NCI-H1092 treated with DMSO at 0.1 percent for 48 hours (cell line): ENCODE data around the gene CERS6.
A peak's percentile ranks its signal among the peaks of the same experiment; 100 is the strongest.

Experiments used
- DNase-seq: peaks from one replicate; lab custom pipeline; 2025; lab: John Stamatoyannopoulos, UW

CERS6 gene

DNA sequence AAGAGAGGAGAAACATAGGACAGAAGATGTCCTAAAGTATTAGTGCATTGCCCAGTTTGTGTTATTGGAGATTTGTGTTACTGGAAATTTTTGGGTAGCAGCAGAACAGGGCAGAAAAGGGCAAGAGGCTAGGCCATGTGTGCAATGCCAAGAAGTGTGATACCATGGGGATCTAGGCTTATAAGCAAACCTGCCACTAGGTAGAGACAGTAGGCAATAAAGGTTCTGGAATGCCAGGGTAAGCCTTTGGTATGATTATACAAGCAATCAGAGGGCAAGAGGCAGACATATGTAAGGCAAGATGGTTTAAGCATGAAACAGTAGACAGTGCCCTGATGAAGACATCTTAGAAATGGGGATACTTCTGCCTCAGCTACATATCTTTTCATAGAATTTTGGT, 12.3 kb upstream of the CERS6 start:
- no peak for DNase-seq

DNA sequence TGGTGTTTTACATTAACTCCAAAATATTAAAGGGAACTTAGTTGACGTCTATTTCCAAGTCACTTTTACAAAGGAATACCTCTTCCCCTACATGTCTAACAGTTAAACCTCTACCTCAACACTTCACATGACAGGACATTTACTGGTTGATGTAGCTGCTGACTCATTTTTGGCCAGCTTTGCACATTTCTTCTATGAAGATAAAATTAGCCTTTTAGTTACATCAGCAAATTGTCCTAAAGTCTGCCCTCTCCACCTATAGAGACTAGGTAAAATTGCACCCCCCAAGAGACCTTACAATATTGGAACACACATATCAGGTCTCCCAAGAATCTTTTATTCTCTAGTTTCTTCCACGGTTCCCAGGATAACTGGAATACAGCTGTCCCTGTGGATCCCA, 10.1 kb upstream of the CERS6 start:
- DNase-seq: no peak

DNA sequence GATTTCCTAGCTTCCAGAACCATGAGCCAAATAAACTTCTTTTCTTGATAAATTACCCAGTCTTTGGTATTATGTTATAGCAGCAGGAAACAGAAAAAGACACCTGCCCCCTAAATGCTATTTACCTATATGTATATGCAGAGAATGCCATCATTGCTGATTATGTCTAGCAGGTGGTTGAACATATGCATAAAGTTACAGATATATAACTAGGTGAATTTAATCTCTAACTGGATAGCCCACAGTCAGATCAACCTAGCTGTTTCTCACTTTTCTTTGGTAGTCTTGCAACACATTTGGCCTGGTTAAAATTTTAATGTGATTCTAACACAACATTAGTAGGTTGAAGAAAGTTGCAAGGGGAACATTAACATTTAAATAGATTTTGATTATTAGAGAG, 7.1 kb upstream of the CERS6 start:
- no peak for DNase-seq

DNA sequence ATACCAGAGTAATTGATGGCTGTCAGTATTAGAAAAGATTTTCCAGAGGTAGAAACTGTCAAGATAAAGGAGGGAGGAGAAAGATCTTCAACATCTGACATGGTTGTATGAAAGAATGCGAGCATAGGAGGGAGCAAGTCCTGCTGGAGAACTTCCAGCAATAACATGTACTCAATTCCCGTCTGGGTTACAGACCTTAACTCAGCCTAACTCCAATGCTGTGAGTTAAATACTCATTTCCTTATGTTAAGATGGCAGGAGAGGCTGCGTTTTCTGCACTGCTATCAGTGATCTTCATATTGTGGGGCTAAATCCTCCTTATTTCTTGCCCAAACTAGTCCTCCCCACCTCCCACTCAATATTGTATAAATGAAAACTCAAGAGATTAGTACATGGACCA, 6.7 kb upstream of the CERS6 start:
- DNase-seq: no peak

DNA sequence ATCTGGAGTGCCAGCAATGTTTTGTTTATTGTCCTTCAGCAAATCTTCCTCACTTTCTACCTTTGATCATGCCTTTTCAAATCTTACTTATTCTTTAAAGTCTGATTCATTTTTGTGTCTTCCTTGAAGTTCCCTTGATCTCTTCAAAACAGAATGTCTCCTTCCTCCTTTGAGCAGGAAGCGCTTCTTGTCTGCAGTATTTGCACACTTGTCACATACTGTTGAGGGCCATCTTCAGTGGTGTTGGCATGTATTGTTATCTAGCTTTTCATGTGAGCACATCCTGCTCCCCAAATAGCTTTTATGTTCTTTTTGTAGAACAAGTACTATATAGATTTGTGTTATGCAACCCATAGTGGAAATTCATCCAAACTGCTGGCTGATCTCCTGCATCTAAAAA, 5.9 kb upstream of the CERS6 start:
- no peak for DNase-seq

DNA sequence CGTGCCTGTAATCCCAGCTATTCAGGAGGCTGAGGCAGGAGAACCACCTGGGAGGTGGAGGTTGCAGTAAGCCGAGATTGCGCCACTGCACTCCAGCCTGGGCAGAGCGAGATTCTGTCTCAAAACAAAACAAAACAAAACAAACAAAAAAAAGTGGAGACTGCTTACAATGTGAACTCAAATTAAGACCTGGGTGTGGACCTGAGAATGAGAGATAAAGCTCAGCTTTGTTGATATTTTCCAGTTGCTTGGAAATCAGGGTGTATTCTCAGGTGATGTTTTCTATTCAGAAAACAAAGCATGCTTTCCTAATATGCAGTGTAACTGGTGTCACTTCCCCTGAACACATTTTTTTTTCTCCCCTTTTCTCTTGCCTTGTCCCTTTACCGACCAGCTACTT, 5.3 kb upstream of the CERS6 start:
- no peak for DNase-seq

DNA sequence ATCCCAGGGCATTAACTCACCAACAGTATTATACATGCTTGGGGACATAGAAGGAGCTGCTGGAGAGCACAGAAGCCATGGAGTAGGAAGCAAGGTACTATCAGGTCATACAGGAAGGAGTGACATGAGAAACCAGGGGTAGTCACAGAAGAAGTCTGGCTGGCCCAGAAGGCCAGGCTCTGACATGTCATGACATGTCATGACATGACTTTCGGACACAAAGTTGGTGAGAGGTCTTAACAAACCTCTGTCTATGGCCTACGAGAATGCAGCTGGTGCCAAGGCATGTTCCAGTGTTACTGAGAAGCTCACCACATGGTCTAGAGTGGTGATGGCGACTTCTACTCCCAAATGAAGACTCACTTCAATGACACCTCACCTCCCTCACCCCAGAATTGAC, 3.3 kb upstream of the CERS6 start:
- no peak for DNase-seq

DNA sequence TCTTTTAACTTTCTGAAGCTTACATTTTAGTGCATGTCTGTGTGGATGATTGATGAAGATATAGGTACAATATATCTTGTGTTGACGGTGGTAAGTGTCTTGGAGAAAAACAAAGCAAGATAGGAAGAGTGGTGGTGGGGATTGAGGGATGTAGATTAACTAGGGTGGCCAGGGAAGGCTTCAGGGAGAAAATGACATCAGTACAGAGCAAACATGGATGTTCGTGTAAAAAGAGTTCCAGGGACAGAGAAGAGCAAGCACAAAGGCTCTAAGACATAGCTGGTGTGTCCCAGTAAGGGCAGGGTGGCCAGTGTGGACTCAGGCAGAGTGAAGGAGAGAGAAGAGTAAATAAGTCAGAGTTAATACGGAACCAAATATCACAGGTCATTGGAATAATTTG, 2.7 kb upstream of the CERS6 start:
- DNase-seq: no peak

DNA sequence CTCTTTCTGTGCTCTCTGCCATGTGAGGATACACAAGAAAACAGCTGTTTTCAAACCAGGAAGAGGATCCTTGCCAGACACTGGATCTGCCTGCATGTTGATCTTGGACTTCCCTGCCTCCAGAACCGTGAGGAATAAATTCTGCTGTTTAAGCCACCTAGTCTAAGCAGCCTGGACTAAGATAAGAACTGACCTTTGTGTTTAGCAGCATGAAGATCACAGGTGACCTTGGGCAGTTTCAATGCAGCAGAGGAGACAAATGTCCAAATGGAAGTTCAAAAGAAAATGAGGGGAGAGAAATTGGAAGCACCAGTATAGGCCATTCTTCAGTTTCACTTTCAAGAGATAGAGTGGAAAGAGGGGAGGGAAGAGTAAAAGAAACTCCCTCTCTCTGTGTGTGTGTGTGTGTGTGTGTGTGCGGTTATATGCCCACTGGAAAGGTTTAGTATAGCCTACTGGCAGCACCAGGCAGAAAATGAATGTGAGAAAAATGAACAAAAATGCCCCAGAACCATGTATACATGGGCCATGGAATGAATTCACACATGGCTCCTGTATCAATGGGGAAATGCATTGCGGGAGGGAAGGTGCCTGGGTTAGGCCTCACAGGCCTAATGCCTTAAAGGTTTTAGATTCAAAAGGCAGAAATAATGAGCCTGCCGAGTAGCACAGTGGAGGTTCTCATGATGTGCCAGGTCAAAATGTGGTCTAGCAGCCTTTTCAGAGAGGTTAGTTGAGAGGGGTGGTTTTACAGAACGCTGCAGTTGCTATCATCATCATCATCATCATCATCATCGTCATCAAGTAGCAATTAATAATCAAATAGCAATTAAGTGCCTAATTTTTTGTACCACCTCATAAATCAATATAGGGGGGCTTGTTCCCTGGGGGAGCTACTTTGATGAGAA, 1.1 kb upstream of the CERS6 start:
- DNase-seq: no peak

DNA sequence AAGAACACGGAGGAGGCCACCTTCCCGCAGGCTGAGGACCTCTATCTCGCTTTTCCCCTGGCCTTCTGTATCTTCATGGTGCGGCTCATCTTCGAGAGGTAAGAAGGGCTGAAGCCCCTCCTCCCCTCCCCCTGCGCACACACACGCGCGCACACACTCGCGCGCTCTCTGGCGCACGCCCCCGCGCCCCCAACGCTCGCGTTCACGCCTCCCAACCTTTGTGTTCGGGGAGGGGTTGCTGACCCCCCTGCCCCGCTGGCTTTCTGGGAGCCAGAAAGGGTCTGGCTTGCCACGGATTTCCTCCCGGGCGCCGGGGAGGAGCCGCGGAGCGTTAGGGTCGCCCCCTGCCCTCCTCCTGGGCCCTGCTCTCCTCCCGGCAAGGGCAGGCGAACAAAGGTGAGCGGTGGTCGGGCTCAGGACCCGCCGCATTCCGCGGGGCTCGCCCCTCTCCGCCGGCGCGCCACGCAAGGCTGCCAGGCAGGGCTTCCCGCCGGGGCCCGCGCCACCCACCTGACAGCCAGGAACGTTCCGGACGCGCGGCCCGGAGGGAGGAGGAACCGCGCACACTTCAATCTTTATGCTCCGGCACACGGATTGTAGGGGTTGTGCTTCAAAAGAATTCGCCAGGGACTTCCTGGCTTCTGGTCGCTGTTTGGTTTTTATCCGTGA, 583 bp downstream of the CERS6 start:
- DNase-seq: peak; percentile 65

DNA sequence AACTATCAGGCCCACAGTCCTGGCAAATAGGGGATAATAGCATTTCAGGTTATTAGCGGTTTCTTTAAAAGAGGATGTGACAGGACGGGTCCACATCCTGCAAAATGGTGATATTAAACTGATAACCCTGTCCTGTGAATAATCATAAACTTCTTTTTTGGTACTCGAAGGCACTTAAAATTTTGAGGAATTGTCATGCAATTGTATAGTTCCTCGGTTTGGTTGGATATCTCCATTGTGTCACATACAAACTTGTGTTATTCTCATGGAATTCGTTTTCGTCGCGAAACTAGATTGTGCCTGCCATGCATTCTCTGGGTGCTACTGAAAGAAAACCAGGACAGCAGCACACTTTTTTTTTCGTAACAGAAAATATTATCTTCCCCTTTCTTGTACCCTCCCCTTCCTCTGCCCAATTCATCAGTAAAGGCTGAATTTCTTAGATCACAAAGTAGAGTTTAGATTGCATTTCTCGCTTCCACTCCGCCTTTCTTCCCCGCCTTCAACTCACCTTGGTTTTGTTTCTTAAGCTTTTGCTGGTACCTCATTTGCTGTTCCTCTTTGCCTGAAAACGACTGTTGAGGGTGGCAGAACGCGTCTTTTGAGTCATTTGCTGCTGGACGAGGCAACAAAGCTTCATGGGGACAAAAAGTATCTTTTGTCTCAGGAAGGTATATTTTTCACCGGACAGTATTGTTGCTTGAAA, 1.3 kb downstream of the CERS6 start:
- no peak for DNase-seq

DNA sequence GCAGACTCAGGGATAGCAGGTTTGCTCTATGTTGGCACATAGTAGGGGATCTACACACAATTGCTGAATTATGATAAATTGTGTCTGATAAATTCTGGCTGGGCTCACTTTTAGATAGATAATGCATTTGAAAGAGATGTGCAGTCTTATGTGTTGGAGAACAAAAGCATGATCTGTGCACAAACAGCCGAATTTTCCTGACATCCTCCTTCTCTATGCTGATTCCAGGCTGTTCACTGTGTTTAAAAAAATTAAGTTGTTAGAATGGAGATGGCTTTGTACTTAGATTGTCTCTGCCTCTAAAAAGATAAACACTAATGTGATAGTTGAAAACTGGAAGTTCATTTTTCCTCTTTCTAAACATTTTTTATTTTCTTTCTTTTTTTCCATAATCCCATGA, 2.1 kb downstream of the CERS6 start:
- no peak for DNase-seq

DNA sequence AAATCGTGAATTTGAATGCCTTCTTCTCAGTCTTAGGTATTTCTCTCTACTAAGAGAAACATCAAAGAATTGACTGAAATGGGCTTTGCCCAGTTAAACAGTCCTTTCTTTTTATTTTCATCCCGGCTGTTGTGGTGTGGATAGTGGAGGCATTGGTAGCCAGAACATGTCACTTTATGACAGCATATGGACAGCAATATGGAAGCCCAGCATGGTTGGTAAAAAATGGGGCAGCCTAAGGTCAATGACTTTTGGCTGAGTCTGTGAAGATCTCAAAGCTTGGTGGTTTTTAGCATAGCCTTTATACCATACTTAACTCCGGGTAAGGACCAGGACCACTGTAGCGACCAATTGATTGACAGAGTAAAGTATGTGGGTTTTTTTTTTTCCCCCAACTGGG, 3.2 kb downstream of the CERS6 start:
- no peak for DNase-seq

DNA sequence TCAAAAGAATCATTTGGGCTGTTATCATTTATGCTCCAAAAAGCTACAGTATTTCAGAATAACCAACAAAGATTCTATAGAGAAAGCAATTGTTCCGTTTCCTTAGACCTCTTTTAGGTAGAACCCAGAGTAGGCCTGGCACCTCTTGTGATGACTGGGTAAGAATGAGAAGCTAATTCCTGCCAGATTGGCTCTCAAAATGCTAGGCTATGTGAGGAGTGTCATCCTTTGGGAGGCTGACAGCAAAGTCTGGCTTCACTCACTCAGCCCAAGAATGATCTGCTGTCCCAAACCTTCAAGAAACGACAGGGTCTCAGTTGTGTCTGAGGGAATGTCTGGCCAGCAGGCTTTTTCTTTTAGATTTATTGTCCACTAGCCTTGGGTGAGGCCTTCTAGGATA, 4.5 kb downstream of the CERS6 start:
- DNase-seq: no peak

DNA sequence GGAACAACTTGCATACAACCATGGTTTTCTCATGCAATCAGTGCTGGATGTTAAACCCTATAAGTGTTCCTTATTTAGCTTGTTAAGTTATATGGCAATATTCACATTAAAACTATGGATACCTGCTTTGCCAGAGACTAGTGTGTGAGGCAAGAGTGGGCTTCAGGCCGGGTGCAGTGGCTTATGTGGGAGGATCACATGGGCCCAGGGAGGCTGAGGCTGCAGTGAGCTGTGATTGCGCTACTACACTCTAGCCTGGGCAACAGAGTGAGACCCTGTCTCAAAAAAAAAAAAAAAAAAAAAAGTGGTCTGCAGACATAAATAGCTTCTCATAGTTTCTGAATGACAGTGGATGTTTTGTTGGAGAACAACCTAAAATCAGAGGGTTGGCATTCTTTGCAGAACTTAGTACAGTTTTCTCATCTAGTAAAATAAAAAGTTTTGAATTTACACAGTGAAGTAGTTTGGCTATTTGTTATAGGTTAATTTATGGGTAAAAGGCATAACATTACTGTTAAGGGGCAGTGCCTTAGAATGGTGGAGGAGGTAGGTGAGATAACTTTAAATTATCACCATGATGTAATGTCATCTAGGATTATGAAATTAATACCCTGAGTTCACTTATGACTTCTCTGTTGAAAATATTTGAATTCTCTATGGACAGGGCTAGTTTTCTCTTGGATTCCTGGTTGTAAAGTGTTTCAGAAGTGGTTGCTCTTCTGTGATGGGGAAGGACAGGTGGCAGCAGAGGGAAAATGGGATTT, 5.3 kb downstream of the CERS6 start:
- no peak for DNase-seq

DNA sequence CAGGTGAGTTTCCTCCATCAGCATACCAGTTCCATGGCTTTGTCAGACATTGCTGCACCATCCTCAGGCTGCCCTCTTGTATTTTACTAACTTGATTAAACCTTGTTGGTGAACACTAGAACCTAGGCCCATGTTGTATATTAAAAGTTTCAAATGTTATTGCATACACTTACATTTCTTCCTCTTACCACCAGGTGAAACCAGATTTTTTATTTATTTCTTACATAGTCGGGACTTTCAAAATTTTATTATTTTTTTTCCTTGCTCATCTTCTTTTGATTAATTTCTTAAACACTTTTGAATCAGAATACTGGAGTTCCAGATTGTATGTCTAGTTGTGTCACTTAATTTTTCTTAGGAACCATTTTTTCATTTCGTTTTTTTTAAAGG, 5.9 kb downstream of the CERS6 start:
- DNase-seq: no peak

DNA sequence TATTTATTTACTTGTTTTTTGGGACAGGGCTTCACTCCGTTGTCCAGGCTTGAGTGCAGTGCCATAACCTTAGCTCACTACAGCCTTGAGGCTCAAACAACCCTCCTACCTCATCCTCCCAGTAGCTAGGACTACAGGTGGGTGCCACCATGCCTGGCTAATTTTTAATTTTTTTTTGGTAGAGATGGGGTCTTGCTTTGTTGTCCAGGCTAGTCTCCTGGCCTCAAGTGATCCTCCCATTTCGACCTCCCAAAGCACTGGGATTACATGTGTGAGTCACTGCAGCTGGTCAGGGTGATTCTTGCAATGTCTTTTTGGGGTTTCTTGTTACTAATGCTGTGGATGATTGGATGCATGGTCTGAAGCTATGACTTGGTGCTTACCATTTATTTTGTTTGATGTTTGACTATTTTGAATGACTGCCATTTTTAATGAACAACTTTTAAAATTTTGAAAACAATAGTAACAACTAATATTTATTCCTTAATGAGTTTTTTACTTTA, 6.5 kb downstream of the CERS6 start:
- DNase-seq: no peak

DNA sequence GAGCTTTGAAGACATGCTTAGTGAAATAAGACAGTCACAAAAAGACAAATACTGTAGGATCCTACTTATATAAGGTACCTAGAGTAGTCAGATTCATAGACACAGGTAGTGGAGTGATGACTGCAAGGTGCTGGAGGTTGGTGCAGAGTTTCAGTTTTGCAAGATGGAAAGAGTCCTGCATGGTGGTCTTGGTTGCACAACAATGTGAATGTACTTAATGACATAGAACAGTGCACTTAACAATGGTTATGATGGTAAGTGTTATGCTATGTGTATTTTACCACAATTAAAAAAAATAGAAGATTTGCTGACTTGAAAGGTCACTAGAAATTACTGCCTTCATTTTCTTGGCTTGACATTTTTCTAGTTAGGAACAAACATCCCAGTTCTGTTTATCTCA, 9.5 kb downstream of the CERS6 start:
- DNase-seq: no peak

DNA sequence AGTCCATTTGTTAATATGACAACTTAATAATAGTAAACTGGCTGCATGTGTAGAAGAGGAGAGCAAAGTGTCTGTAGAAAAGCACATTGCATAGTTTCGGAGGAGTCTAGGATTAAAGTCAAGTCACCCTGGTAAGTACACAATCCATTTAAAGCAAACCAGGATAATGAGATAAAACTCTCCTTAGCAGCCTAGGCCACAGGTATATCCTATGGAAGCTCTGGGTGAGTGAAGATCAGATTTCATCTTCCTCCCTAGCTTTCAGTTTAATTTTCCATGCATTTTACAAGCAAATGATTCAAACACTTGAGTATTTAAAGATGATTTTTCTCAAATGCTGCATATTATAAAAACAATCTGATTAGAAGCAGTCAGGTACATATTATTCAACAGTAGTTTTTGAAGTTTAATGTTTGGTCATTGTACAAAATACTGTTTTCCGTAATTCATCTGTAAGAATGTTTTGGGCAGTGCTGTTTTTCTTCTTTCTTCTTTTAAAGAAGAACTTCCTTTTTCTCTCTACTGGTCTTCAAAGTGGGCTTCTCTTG, 10.2 kb downstream of the CERS6 start:
- no peak for DNase-seq

DNA sequence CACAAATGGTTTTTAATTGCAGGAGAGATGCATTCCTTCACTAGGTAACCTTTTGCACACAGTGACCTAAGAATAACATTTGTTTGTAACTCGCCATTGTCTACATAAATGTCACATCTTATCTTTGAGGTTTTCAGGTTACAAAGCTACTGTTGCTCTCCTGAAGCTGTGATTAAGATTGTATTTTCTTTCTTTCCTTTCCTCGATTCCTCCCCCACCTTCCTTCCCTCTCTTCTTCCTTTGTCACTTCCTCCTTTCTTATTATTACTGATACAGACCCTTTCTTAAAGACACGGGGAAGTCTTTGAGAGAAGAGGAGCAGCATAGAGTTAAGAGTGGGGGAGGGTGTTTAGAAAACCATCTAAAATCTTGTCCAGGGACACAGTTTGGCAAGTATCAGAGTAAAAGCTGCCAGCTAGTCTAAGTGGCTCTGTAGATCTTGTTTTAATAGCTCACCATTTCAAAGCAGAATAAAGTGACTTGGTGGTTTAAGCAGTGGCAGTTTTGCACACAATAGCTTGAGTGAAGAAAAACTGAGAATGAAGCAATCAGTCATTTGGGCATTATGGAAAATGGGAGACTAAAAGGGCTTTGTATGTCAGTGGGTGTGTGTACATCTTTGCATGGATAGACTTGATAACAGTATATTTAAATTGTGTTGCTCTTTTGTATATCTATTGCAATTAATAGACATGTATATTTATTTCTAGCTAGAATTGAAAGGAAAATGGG, 10.9 kb downstream of the CERS6 start:
- DNase-seq: no peak

DNA sequence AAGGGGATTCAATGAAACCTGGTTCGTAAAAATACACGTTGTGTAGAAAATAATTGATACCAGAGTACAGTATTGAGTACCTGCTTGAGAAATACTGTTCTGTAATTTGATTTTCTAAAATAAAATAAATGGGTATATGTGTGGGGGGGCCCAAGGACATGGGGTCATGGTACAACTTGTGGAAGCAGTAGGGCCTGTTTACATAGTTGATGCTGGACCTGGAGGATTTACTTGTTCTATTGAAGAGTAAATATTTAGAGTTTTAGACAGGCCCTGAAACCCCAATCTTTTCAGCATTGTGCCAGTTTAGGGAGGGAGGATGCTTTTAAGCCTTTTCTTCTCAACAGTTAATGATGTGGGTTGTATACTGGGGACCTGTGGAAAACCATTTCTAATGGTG, 11.7 kb downstream of the CERS6 start:
- DNase-seq: no peak
